Sigmoid colon (tissue), 7 donors: ENCODE measurements around the gene PTPN13. TPM values are rescaled to one million over a fixed set of nuclear protein-coding genes. Genes with fewer than 3 reads are reported as not detected.

ENCODE experiments used
- DNase-seq: peaks from one replicate; pipeline ENCODE4 v3.0.0-alpha.2; 2019
- H3K27ac ChIP-seq, 4 donors: fragments of 200-600 bp; sonication (generic); one replicate each; pipeline ENCODE4 v1.5.1; 2016 to 2019; ENCODE audit warnings: mild to moderate bottlenecking in 1 of 4
- H3K27me3 ChIP-seq, 3 donors: fragments of 200-600 bp; sonication (generic); one replicate each; pipeline ENCODE4 v1.5.1; 2019; ENCODE audit warnings: mild to moderate bottlenecking in 1 of 3
- H3K36me3 ChIP-seq, 4 donors: fragments of 200-600 bp; sonication (generic); one replicate each; pipeline ENCODE4 v1.5.1; 2016 to 2019
- H3K4me1 ChIP-seq, 4 donors: fragments of 200-600 bp; sonication (generic); one replicate each; pipeline ENCODE4 v1.5.1; 2017 to 2019
- H3K4me3 ChIP-seq, 4 donors: fragments of 200-600 bp; sonication (generic); one replicate each; pipeline ENCODE4 v1.5.1; 2017 to 2019; ENCODE audit warnings: mild to moderate bottlenecking in 2 of 4, moderate library complexity in 1 of 4
- H3K9me3 ChIP-seq, 4 donors: fragments of 200-600 bp in 3 of 4; sonication (generic) in 3 of 4; one replicate each; pipeline versions ENCODE4 v1.5.1 to v1.6.1; 2013 to 2019
- EP300 ChIP-seq, 4 donors: sonication (generic); formaldehyde crosslinking; IDR thresholded peaks; one replicate each; pipeline ENCODE4 v1.6.1; 2017; ENCODE audit warnings: antibody characterized with exemption in 4 of 4
- POLR2A ChIP-seq, 2 donors: fragments of 450-650 bp; IDR thresholded peaks; one replicate each; pipeline ENCODE4 v1.6.1; 2016; ENCODE audit warnings: antibody characterized with exemption in 2 of 2, mild to moderate bottlenecking in 2 of 2, moderate library complexity in 2 of 2
- POLR2AphosphoS5 ChIP-seq, 4 donors: sonication (generic); formaldehyde crosslinking; IDR thresholded peaks; one replicate each; pipeline ENCODE4 v1.6.1; 2017; ENCODE audit warnings: antibody characterized with exemption in 4 of 4
- WGBS, 2 donors: extraction: QIAGEN DNeasy Blood & Tissue Kit; methylation state at CpG; one replicate each; pipeline ENCODE4 v1.1.7; 2013; 5-methylcytosine and 5-hydroxymethylcytosine counted together
- intact Hi-C: fragments of 100-400 bp; cut with DNase I; formaldehyde crosslinking; loops from one replicate; pipeline ENCODE4 v1.15.1; 2023
- polyA plus RNA-seq, 3 donors: library from polyadenylated mRNA; stranded (reverse); fragments of 200-250 nt; gene quantifications; one replicate each; pipeline ENCODE4 v1.2.3, GENCODE V29; 2013
- total RNA-seq, 4 donors: library from RNA; depleted of rRNA; stranded (reverse); fragments of >200 nt; gene quantifications; one replicate each; pipeline ENCODE4 v1.1.0, GENCODE V29; 2016
- TF ChIP-seq, protein P1 (sequence below), 4 experiments: fragments of 450-650 bp in 3 of 4; fragments of 200-600 bp in 1 of 4; IDR thresholded peaks; one replicate each; pipeline ENCODE4 v1.5.1; 2016 to 2019; ENCODE audit warnings: antibody characterized with exemption in 4 of 4, mild to moderate bottlenecking in 3 of 4, moderate library complexity in 2 of 4
- donor health status: healthy with polysubstance abuse.
- donor health status: Bipolar disorder and iron deficiency.
- donor health status: healthy.

Gene PTPN13, protein sequence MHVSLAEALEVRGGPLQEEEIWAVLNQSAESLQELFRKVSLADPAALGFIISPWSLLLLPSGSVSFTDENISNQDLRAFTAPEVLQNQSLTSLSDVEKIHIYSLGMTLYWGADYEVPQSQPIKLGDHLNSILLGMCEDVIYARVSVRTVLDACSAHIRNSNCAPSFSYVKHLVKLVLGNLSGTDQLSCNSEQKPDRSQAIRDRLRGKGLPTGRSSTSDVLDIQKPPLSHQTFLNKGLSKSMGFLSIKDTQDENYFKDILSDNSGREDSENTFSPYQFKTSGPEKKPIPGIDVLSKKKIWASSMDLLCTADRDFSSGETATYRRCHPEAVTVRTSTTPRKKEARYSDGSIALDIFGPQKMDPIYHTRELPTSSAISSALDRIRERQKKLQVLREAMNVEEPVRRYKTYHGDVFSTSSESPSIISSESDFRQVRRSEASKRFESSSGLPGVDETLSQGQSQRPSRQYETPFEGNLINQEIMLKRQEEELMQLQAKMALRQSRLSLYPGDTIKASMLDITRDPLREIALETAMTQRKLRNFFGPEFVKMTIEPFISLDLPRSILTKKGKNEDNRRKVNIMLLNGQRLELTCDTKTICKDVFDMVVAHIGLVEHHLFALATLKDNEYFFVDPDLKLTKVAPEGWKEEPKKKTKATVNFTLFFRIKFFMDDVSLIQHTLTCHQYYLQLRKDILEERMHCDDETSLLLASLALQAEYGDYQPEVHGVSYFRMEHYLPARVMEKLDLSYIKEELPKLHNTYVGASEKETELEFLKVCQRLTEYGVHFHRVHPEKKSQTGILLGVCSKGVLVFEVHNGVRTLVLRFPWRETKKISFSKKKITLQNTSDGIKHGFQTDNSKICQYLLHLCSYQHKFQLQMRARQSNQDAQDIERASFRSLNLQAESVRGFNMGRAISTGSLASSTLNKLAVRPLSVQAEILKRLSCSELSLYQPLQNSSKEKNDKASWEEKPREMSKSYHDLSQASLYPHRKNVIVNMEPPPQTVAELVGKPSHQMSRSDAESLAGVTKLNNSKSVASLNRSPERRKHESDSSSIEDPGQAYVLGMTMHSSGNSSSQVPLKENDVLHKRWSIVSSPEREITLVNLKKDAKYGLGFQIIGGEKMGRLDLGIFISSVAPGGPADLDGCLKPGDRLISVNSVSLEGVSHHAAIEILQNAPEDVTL (N-terminal part only)
- total RNA-seq, result 10 to 100 TPM in 3 of 4 donors, 1 to 10 TPM in 1; 9.9 to 16.1 (median 12.5) TPM
- polyA plus RNA-seq, result 1 to 10 TPM in 2 of 3 donors, under 1 TPM in 1; 0.60 to 2.5 (median 1.2) TPM

DNA sequence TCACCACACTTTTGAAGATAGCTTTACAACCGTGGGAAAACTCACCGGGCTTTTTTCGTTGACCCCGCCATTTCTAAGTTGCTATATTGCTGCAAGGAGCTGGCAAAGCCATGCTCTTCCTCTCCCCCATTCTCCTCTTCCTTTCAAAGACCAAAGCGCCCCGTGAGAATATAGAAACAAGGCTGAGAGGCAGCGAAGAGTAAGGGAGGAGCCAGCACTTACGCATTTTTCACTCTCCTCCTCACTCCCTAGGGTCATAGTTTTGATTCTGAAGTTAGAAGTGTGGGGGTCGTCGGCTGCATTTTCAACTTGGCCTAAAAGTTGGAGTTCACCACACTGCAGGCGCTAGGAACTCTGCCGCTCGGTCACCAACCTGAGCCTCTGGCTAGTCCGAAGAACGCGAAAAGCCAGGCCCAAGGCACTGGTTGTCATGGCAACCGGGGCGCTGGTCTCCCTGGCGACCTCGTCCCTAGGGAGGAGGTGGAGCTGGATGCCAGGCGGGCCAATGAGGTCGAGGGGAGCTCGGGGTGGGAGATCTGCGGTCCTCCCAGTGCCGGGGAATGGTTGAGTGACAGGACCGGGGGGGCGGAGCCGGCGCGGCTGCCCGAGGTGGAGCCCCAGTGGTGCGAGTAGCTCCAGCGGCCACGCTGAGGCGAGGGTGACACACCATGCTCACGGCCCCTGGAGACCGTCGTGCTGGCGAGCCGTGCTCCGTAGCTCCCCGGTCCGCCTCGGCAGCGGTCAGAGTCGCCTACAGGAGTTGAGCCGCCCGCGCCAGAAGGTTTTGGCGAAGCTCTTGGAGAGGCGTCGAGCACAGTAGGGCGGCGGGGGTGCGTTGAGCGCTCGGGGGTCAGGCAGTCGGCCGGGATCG lies at the start of gene PTPN13:
Gene PTPN13, plus strand, starts transcription at position 628 of the 871 bp plus-strand sequence. CDS start 40,942 bp downstream, outside the sequence.
- Histone ChIP-seq H3K4me1 (peaks cover 0 to 37% (median 12%) of the 10 kb centered on the region in 4 donors), H3K9me3 (no peaks in the 10 kb centered on the region), H3K27me3 (no peaks in the 10 kb centered on the region), H3K4me3 (peak within 1 kb of the TSS; percentile 57 to 81 (median 74)), H3K36me3 (no peaks in the 10 kb centered on the region), H3K27ac (peak within 1 kb of the TSS; percentile 77 to 90 (median 89))
- intact Hi-C loops, result loop anchor here (5.0 to 10.0 kb wide), 3 partner anchors 303 to 1421 kb away; no protein-coding TSS in a partner anchor
- peak; percentile 99 for DNase-seq
- 2 to 4% methylated on average over 60 of the region's 60 CpGs for WGBS, 2 donors
- TF ChIP-seq POLR2A (IDR thresholded peaks at IDR 0.05), result peak; percentile 28 to 61
- TF ChIP-seq EP300 (IDR thresholded peaks at IDR 0.05), result no peak
- TF ChIP-seq, protein P1, sequence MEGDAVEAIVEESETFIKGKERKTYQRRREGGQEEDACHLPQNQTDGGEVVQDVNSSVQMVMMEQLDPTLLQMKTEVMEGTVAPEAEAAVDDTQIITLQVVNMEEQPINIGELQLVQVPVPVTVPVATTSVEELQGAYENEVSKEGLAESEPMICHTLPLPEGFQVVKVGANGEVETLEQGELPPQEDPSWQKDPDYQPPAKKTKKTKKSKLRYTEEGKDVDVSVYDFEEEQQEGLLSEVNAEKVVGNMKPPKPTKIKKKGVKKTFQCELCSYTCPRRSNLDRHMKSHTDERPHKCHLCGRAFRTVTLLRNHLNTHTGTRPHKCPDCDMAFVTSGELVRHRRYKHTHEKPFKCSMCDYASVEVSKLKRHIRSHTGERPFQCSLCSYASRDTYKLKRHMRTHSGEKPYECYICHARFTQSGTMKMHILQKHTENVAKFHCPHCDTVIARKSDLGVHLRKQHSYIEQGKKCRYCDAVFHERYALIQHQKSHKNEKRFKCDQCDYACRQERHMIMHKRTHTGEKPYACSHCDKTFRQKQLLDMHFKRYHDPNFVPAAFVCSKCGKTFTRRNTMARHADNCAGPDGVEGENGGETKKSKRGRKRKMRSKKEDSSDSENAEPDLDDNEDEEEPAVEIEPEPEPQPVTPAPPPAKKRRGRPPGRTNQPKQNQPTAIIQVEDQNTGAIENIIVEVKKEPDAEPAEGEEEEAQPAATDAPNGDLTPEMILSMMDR (IDR thresholded peaks at IDR 0.05), result no peak
- peak; percentile 83 to 97 (median 89) for TF ChIP-seq POLR2AphosphoS5 (IDR thresholded peaks at IDR 0.05)

DNA sequence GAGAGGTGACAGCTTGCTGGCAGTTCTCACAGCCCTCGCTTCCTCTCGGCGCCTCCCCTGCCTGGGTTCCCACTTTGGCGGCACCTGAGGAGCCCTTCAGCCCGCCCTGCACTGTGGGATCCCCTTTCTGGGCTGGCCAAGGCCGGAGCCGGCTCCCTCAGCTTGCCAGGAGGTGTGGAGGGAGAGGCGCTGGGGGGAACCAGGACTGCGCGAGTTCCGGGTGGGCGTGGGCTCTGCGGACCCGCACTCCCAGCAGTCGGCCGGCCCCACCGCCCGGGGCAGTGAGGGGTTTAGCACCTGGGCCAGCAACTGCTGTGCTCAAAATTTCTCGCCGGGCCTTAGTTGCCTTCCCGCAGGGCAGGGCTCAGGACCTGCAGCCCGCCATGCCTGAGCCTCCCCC lies 47.0 kb upstream of the PTPN13 start:
- WGBS, 2 donors, result 94 to 96% methylated on average over 22 of the region's 22 CpGs
- no peak for TF ChIP-seq POLR2A (IDR thresholded peaks at IDR 0.05)
- TF ChIP-seq, protein P1 (IDR thresholded peaks at IDR 0.05), result no peak
- no peak for TF ChIP-seq POLR2AphosphoS5 (IDR thresholded peaks at IDR 0.05)
- no peak for TF ChIP-seq EP300 (IDR thresholded peaks at IDR 0.05)
- no peaks in the 10 kb centered on the region for H3K4me1 ChIP-seq
- no peak overlapping the region for H3K4me3 ChIP-seq
- no peak overlapping the region for H3K27ac ChIP-seq
- intact Hi-C loops, result no loop called here
- no peak for DNase-seq
- no peaks in the 10 kb centered on the region for H3K27me3 ChIP-seq
- H3K36me3 ChIP-seq, result no peaks in the 10 kb centered on the region
- no peaks in the 10 kb centered on the region for H3K9me3 ChIP-seq

DNA sequence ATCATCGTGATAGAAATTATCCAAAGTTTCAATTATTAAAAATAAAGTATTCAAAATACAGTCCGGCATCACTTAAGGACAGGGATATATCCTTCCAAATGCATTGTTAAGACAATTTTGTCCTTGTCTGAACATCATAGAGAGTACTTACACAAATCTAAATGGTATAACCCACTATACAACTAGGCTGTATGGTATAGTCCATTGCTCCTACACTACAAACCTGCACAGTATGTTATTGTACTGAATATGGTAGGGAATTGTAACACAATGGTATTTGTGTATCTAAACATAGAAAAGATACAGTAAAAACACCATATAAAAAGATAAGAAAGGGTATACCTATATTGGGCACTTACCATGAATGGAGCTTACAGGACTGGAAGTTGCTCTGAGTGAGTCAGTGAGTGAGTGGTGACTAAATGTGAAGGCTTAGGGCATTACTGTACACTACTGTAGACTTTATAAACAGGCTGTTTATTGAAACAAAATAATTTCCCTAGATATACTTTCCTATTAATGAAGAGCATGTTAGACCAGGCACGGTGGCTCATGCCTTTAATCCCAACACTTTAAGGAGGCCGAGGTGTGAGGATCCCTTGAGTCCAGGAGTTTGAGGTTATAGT lies 44.8 kb upstream of the PTPN13 start:
- Histone ChIP-seq H3K27me3 (no peaks in the 10 kb centered on the region), H3K9me3 (no peaks in the 10 kb centered on the region), H3K27ac (no peak overlapping the region), H3K4me1 (no peaks in the 10 kb centered on the region), H3K4me3 (no peak overlapping the region), H3K36me3 (no peaks in the 10 kb centered on the region)
- no peak for DNase-seq
- TF ChIP-seq POLR2A (IDR thresholded peaks at IDR 0.05) (no peak), POLR2AphosphoS5 (IDR thresholded peaks at IDR 0.05) (no peak), EP300 (IDR thresholded peaks at IDR 0.05) (no peak)
- TF ChIP-seq, protein P1 (IDR thresholded peaks at IDR 0.05), result no peak
- intact Hi-C loops, result no loop called here
- 92 to 96% methylated on average over 4 of the region's 4 CpGs for WGBS, 2 donors
